Ovary (tissue), 9 donors: ENCODE data around the gene MAPRE3. TPM values are rescaled to one million over a fixed set of nuclear protein-coding genes. Genes with fewer than 3 reads are reported as not detected.
A peak's percentile ranks its signal among the peaks of the same experiment; 100 is the strongest.

Experiments used
- DNase-seq, 5 donors: peaks; one replicate each; pipeline ENCODE4 v3.0.0-alpha.2; 2019 to 2020
- H3K27ac ChIP-seq, 2 donors: fragments of 200-600 bp; one replicate each; pipeline versions ENCODE4 v1.5.1 to v1.8.0; 2019 to 2022
- H3K27me3 ChIP-seq: fragments of 200-600 bp; one replicate; pipeline ENCODE4 v1.8.0; 2022
- H3K36me3 ChIP-seq: fragments of 200-600 bp; sonication (generic); one replicate; pipeline ENCODE4 v1.5.1; 2019
- H3K4me1 ChIP-seq: one replicate; pipeline ENCODE4 v1.8.1; 2013; ENCODE audit warnings: mild to moderate bottlenecking, moderate library complexity; ENCODE audit not compliant: insufficient read depth
- H3K4me3 ChIP-seq: fragments of 200-600 bp; sonication (generic); one replicate; pipeline ENCODE4 v1.5.1; 2017
- H3K9me3 ChIP-seq, 2 donors: fragments of 200-600 bp in 1 of 2; sonication (generic) in 1 of 2; one replicate each; pipeline versions ENCODE4 v1.5.1 to v1.8.1; 2013 to 2019; ENCODE audit warnings: mild to moderate bottlenecking in 1 of 2, moderate library complexity in 1 of 2
- CTCF ChIP-seq, 3 donors: fragments of 450-650 bp in 2 of 3; fragments of 200-600 bp in 1 of 3; IDR thresholded peaks; one replicate each; pipeline versions ENCODE4 v1.5.1 to v1.8.0; 2016 to 2022; ENCODE audit warnings: antibody characterized with exemption in 3 of 3, mild to moderate bottlenecking in 1 of 3
- EP300 ChIP-seq: sonication (generic); formaldehyde crosslinking; IDR thresholded peaks from one replicate; pipeline ENCODE4 v1.6.1; 2017; ENCODE audit warnings: antibody characterized with exemption
- POLR2A ChIP-seq: fragments of 450-650 bp; IDR thresholded peaks from one replicate; pipeline ENCODE4 v1.6.1; 2017; ENCODE audit warnings: antibody characterized with exemption, mild to moderate bottlenecking, moderate library complexity
- WGBS, 3 donors: extraction: QIAGEN DNeasy Blood & Tissue Kit in 1 of 3; methylation state at CpG; one replicate each; pipeline versions ENCODE4 v1.1.5 to v1.1.7; 2013 to 2017; 5-methylcytosine and 5-hydroxymethylcytosine counted together
- intact Hi-C, 4 donors: fragments of 100-400 bp; cut with DNase I; formaldehyde crosslinking; loops; one replicate each; pipeline versions ENCODE4 v1.11.0 to v1.15.1; 2022 to 2023
- polyA plus RNA-seq, 2 donors: library from polyadenylated mRNA; stranded (reverse); fragments of 200-250 nt in 1 of 2; fragments of 350-450 nt in 1 of 2; fragmentation: Illumina TruSeq in 1 of 2; extraction: RNeasy Lipid Tissue Mini Kit (QIAGEN cat#74804) in 1 of 2; gene quantifications; one replicate each; pipeline ENCODE4 v1.2.3, GENCODE V29; 2013 to 2014
- total RNA-seq, 7 donors: library from RNA; depleted of rRNA in 2 of 7; stranded (reverse); fragments of >200 nt in 2 of 7; fragmentation: NEBNext Ultra II Directional in 3 of 7; extraction: Animal tissue kit (Norgen Biotek cat#: 25700) in 3 of 7; gene quantifications; one replicate each; pipeline versions ENCODE4 v1.1.0 to v1.2.4, GENCODE V29; 2016 to 2023
- donor health status: DM: no; HTN: no; CAD: no; lungs with moderate emphysema.
- donor health status: DM: no; HTN: no; CAD: no.
- donor health status: Bipolar disorder and iron deficiency.
- donor health status: DM: yes; HTN: yes; CAD: no.
- donor health status: DM: no; HTN: no; CAD: no.
- donor health status: DM: yes; HTN: yes; CAD: no.

MAPRE3 gene
- total and polyA plus RNA-seq, 9 donors, result 23.8 to 51.8 (median 34.3) TPM

- Histone ChIP-seq H3K4me1 (no peaks in the 10 kb centered on the region), H3K36me3 (no peaks in the 10 kb centered on the region), H3K27me3 (no peaks in the 10 kb centered on the region), H3K27ac (no peak overlapping the region), H3K9me3 (no peaks in the 10 kb centered on the region), H3K4me3 (no peak overlapping the region)
- intact Hi-C loops, result loop anchor here in 1 of 4 donors (5.0 kb wide), 1 partner anchor 44 kb away; the partner anchor contains the start of gene KHK
- WGBS, 3 donors, result 66 to 73% (median 70%) methylated on average over 7 of the region's 7 CpGs
- no peak for DNase-seq
- TF ChIP-seq EP300 (no peak), CTCF (IDR thresholded peaks at IDR 0.05) (no peak), POLR2A (no peak)
These were observed 72.7 kb downstream of the MAPRE3 start for GRCh38 chr2:27042985-27043634.

- intact Hi-C loops, result loop anchor here in 2 of 4 donors (5.0 kb wide), 1 partner anchor 38 kb away; the partner anchor contains the start of gene KHK (in 2 of the 2)
- Histone ChIP-seq H3K36me3 (no peaks in the 10 kb centered on the region), H3K27ac (peak overlapping the region; percentile 74 to 87), H3K9me3 (no peaks in the 10 kb centered on the region), H3K27me3 (no peaks in the 10 kb centered on the region), H3K4me1 (peaks cover 5% of the 10 kb centered on the region), H3K4me3 (peak overlapping the region; percentile 93)
- peak; percentile 43 to 73 (median 67) for DNase-seq
- 7 to 9% (median 8%) methylated on average over 52 of the region's 52 CpGs for WGBS, 3 donors
- TF ChIP-seq EP300, result no peak
- no peak for TF ChIP-seq POLR2A
- no peak for TF ChIP-seq CTCF (IDR thresholded peaks at IDR 0.05)
These were observed 79.2 kb downstream of the MAPRE3 start for GRCh38 chr2:27049422-27050280.

GRCh38 chr2:27050281-27050995 lies 80.0 kb downstream of the MAPRE3 start:
- WGBS, 3 donors, result 0% methylated on average over 48 of the region's 48 CpGs
- H3K4me1 ChIP-seq, result peaks cover 5% of the 10 kb centered on the region
- H3K36me3 ChIP-seq, result no peaks in the 10 kb centered on the region
- no peaks in the 10 kb centered on the region for H3K9me3 ChIP-seq
- peak overlapping the region; percentile 93 for H3K4me3 ChIP-seq
- no peaks in the 10 kb centered on the region for H3K27me3 ChIP-seq
- TF ChIP-seq CTCF (IDR thresholded peaks at IDR 0.05) (peak in 2 of 3 donors; percentile 66 to 82), EP300 (no peak)
- intact Hi-C loops, result loop anchor here in 2 of 4 donors (5.0 kb wide), 1 partner anchor 37 kb away; the partner anchor contains the start of gene KHK (in 2 of the 2)
- peak; percentile 90 to 95 (median 94) for DNase-seq
- H3K27ac ChIP-seq, result peak overlapping the region; percentile 74 to 87
